SK-N-SH treated with all-trans-retinoic acid at 6 μM for 48 hours (cell line): ENCODE results near the gene CD99.

Experiments used
- ARNTL ChIP-seq: fragments of 450-650 bp; formaldehyde crosslinking; IDR thresholded peaks from 2 replicates; pipeline ENCODE4 v1.5.0; 2020; ENCODE audit warnings: low read depth, mild to moderate bottlenecking, moderate library complexity, borderline replicate concordance
- CREB5 ChIP-seq: fragments of 250-450 bp; sonication (Bioruptor Pico); IDR thresholded peaks from 2 replicates; pipeline ENCODE4 v1.5.1; 2020; ENCODE audit warnings: low read depth, mild to moderate bottlenecking, moderate library complexity
- CSDC2 ChIP-seq: fragments of 250-450 bp; sonication (Bioruptor Pico); IDR thresholded peaks from 2 replicates; pipeline ENCODE4 v1.5.0; 2020; ENCODE audit warnings: mild to moderate bottlenecking, moderate library complexity
- GLIS3 ChIP-seq: fragments of 250-450 bp; sonication (Bioruptor Pico); IDR thresholded peaks from 2 replicates; pipeline ENCODE4 v1.5.0; 2020; ENCODE audit warnings: mild to moderate bottlenecking, moderate library complexity
- PATZ1 ChIP-seq: fragments of 250-450 bp; sonication (Bioruptor Pico); IDR thresholded peaks from 2 replicates; pipeline ENCODE4 v1.8.0; 2020; ENCODE audit warnings: mild to moderate bottlenecking, moderate library complexity, borderline replicate concordance
- POU6F1 ChIP-seq: fragments of 250-450 bp; sonication (Bioruptor Pico); IDR thresholded peaks from 2 replicates; pipeline ENCODE4 v1.8.0; 2021; ENCODE audit warnings: low read depth, mild to moderate bottlenecking, moderate library complexity, borderline replicate concordance
- RARB ChIP-seq: fragments of 250-450 bp; sonication (Bioruptor Pico); IDR thresholded peaks from 2 replicates; pipeline ENCODE4 v1.8.0; 2021; ENCODE audit warnings: mild to moderate bottlenecking, moderate library complexity
- SNAI2 ChIP-seq: fragments of 250-450 bp; sonication (Bioruptor Pico); IDR thresholded peaks from 2 replicates; pipeline ENCODE4 v1.5.0; 2020; ENCODE audit warnings: mild to moderate bottlenecking, moderate library complexity
- TCF4 ChIP-seq: fragments of 250-450 bp; sonication (Bioruptor Pico); IDR thresholded peaks from 2 replicates; pipeline ENCODE4 v1.8.0; 2021; ENCODE audit warnings: mild to moderate bottlenecking, moderate library complexity, borderline replicate concordance
- TOX ChIP-seq: fragments of 250-450 bp; sonication (Bioruptor Pico); IDR thresholded peaks from 2 replicates; pipeline ENCODE4 v1.8.0; 2021; ENCODE audit warnings: mild to moderate bottlenecking, moderate library complexity, borderline replicate concordance
- TSHZ2 ChIP-seq: fragments of 250-450 bp; sonication (Bioruptor Pico); IDR thresholded peaks from 2 replicates; pipeline ENCODE4 v1.5.0; 2020; ENCODE audit warnings: mild to moderate bottlenecking, moderate library complexity

- TF ChIP-seq POU6F1 (CRISPR knock-in tag) (no peak), TCF4 (no peak), RARB (CRISPR knock-in tag) (no peak), ARNTL (CRISPR knock-in tag) (no peak), SNAI2 (no peak), PATZ1 (no peak), TSHZ2 (no peak), CSDC2 (CRISPR knock-in tag) (no peak), CREB5 (no peak), TOX (CRISPR knock-in tag) (no peak), GLIS3 (CRISPR knock-in tag) (no peak)
Observed at GRCh38 chrX:2665387-2666304, 25.4 kb upstream of the CD99 start.
